Measurements from ENCODE around the gene TP53AIP1. TPM values are rescaled to one million over a fixed set of nuclear protein-coding genes. Genes with fewer than 3 reads are reported as not detected.

The TP53AIP1 gene
- total and polyA plus RNA-seq, 2 of the 8 experiments (the other 6 are each of a cell fraction or from before 2014, with no cell fraction given): 0.03 TPM; not detected in 1

DNA sequence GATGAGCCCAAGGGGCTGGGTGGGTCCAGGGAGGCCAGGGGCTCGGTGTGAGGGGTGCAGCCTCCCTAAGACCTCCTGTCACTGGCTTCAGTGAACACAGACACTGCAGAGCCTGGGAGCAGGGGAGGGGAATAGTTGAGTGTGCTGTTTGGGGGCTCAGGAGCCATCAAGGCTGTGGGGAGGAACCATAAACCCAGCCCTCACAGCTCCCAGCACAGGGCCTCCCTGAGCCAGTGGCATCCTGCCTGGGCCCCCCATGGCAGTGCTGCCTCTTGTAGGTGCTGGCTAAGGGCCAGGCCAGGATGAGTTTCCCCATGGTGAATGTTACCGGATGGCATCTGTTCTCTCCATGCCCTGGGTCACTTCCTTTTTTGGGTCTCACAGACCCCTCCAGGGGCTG, 26.0 kb downstream of the TP53AIP1 start (continued):
- TF ChIP-seq, protein P1, sequence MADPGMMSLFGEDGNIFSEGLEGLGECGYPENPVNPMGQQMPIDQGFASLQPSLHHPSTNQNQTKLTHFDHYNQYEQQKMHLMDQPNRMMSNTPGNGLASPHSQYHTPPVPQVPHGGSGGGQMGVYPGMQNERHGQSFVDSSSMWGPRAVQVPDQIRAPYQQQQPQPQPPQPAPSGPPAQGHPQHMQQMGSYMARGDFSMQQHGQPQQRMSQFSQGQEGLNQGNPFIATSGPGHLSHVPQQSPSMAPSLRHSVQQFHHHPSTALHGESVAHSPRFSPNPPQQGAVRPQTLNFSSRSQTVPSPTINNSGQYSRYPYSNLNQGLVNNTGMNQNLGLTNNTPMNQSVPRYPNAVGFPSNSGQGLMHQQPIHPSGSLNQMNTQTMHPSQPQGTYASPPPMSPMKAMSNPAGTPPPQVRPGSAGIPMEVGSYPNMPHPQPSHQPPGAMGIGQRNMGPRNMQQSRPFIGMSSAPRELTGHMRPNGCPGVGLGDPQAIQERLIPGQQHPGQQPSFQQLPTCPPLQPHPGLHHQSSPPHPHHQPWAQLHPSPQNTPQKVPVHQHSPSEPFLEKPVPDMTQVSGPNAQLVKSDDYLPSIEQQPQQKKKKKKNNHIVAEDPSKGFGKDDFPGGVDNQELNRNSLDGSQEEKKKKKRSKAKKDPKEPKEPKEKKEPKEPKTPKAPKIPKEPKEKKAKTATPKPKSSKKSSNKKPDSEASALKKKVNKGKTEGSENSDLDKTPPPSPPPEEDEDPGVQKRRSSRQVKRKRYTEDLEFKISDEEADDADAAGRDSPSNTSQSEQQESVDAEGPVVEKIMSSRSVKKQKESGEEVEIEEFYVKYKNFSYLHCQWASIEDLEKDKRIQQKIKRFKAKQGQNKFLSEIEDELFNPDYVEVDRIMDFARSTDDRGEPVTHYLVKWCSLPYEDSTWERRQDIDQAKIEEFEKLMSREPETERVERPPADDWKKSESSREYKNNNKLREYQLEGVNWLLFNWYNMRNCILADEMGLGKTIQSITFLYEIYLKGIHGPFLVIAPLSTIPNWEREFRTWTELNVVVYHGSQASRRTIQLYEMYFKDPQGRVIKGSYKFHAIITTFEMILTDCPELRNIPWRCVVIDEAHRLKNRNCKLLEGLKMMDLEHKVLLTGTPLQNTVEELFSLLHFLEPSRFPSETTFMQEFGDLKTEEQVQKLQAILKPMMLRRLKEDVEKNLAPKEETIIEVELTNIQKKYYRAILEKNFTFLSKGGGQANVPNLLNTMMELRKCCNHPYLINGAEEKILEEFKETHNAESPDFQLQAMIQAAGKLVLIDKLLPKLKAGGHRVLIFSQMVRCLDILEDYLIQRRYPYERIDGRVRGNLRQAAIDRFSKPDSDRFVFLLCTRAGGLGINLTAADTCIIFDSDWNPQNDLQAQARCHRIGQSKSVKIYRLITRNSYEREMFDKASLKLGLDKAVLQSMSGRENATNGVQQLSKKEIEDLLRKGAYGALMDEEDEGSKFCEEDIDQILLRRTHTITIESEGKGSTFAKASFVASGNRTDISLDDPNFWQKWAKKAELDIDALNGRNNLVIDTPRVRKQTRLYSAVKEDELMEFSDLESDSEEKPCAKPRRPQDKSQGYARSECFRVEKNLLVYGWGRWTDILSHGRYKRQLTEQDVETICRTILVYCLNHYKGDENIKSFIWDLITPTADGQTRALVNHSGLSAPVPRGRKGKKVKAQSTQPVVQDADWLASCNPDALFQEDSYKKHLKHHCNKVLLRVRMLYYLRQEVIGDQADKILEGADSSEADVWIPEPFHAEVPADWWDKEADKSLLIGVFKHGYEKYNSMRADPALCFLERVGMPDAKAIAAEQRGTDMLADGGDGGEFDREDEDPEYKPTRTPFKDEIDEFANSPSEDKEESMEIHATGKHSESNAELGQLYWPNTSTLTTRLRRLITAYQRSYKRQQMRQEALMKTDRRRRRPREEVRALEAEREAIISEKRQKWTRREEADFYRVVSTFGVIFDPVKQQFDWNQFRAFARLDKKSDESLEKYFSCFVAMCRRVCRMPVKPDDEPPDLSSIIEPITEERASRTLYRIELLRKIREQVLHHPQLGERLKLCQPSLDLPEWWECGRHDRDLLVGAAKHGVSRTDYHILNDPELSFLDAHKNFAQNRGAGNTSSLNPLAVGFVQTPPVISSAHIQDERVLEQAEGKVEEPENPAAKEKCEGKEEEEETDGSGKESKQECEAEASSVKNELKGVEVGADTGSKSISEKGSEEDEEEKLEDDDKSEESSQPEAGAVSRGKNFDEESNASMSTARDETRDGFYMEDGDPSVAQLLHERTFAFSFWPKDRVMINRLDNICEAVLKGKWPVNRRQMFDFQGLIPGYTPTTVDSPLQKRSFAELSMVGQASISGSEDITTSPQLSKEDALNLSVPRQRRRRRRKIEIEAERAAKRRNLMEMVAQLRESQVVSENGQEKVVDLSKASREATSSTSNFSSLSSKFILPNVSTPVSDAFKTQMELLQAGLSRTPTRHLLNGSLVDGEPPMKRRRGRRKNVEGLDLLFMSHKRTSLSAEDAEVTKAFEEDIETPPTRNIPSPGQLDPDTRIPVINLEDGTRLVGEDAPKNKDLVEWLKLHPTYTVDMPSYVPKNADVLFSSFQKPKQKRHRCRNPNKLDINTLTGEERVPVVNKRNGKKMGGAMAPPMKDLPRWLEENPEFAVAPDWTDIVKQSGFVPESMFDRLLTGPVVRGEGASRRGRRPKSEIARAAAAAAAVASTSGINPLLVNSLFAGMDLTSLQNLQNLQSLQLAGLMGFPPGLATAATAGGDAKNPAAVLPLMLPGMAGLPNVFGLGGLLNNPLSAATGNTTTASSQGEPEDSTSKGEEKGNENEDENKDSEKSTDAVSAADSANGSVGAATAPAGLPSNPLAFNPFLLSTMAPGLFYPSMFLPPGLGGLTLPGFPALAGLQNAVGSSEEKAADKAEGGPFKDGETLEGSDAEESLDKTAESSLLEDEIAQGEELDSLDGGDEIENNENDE (IDR thresholded peaks at IDR 0.05; ENCODE audit: insufficient replicate concordance, low read length): no peak
- TF ChIP-seq, protein P2, sequence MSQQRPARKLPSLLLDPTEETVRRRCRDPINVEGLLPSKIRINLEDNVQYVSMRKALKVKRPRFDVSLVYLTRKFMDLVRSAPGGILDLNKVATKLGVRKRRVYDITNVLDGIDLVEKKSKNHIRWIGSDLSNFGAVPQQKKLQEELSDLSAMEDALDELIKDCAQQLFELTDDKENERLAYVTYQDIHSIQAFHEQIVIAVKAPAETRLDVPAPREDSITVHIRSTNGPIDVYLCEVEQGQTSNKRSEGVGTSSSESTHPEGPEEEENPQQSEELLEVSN (IDR thresholded peaks at IDR 0.05): no peak
- TF ChIP-seq RNF2 (IDR thresholded peaks at IDR 0.05; ENCODE audit: borderline replicate concordance, low read depth, low read length, missing control alignments, poor library complexity, severe bottlenecking) (no peak), SP4 (IDR thresholded peaks at IDR 0.05; ENCODE audit: low read length) (no peak), RFX5 (IDR thresholded peaks at IDR 0.05; ENCODE audit: borderline replicate concordance, low read depth, low read length) (no peak), CBX5 (IDR thresholded peaks at IDR 0.05; ENCODE audit: low read depth, low read length) (no peak), YY1 (IDR thresholded peaks at IDR 0.05; ENCODE audit: low read depth, low read length) (no peak), SP2 (IDR thresholded peaks at IDR 0.05; ENCODE audit: low read length) (no peak)

All from H1 (cell line).